ENCODE data around the gene COBL.
A peak's percentile ranks its signal among the peaks of the same experiment; 100 is the strongest.

The COBL gene

DNA sequence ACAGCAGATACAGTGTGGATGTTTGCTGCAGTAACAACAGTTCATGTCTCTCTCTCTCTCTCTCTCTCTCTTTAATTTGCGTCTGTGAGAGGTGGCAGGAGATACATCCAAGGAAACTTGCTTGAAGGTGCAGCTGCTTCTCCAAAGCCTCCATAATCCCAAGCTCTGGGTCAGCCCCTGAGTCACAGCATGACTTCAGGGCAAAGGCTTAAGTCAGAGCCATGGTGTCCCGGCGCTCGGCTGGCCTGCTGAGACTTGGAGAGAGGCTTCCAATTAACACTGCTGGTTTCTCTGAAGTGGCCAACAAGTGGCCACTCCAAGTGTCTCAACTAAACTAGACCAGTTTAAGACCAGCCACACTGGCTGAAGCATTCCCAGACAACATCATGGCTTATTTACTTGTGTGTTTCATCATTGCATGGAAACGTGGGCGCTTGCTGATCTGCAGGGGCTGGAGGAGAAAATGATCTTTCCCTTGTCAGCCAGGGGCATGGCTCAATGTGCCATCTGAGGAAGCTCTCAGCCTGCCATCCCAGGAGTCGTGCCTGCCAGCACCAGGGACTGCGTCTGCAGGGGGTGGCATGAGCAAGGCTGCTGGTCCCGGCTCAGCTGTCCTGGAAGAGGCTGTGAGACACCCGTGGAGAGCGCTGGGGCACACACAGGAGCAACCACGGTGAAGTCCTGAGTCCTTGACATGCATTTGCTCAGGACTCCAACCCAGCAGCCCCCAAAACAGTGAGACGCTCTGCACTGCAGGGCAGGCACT lies 254.2 kb downstream of the COBL start:
- H3K4me3 ChIP-seq (ENCODE audit: low read depth, low read length) = no peak overlapping the region
- no peak for DNase-seq (ENCODE audit: low read depth)
- TF ChIP-seq, protein P1, sequence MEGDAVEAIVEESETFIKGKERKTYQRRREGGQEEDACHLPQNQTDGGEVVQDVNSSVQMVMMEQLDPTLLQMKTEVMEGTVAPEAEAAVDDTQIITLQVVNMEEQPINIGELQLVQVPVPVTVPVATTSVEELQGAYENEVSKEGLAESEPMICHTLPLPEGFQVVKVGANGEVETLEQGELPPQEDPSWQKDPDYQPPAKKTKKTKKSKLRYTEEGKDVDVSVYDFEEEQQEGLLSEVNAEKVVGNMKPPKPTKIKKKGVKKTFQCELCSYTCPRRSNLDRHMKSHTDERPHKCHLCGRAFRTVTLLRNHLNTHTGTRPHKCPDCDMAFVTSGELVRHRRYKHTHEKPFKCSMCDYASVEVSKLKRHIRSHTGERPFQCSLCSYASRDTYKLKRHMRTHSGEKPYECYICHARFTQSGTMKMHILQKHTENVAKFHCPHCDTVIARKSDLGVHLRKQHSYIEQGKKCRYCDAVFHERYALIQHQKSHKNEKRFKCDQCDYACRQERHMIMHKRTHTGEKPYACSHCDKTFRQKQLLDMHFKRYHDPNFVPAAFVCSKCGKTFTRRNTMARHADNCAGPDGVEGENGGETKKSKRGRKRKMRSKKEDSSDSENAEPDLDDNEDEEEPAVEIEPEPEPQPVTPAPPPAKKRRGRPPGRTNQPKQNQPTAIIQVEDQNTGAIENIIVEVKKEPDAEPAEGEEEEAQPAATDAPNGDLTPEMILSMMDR (IDR thresholded peaks at IDR 0.05; ENCODE audit: insufficient read depth, low read depth, low read length, missing control alignments) = no peak

DNA sequence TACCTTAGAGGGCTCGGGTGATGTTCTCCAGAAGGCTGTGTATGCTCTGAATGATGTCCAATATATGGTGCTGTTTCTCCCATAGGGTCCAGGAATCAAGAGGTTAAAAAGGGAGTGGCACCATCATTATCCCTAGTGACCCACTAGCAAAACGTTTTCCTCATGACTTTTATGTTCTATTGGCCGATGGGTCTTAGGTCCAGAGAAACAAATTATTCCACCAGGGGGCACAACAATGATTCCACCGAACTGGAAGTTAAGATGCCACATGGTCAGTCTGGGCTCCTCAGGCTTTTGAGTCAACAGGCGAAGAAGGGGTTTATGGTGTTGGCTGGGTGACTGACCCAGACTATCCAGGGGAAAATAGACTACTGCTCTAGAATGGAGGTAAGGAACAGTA lies 256.1 kb downstream of the COBL start:
- TF ChIP-seq, protein P1 (IDR thresholded peaks at IDR 0.05; ENCODE audit: insufficient read depth, low read depth, low read length, missing control alignments) = no peak
- no peak overlapping the region for H3K4me3 ChIP-seq (ENCODE audit: low read depth, low read length)
- DNase-seq (ENCODE audit: low read depth) = peak; percentile 15

DNA sequence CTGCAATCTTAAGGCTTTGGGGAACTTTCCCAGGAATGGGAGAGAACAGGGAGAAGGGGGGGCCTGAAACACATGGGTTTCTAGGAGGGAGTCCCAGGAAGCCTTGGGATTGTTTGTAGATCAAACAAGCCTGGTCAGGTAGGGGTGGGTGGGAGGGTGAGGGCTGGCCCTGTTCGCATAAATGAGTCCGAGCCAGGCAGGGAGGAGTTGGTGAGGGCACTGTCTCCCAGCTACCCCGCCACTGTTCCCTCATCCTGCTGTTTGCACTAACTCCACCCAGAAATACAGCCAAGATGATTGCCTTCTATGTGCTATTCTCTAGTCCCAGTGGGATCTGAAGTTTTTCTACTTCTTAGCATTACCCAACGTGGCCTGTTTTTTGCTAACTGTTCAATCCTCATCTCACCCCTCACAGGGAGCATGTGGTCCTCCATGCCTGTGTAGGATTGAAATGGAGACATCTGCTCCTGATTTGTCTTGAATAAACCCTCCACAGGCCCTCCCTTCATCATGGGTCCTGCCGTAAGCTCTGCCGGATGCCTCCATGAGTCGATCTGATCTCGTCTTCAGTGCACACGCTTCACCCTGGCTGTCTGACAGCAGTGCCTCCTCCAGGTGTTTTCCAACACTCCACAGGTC lies 257.0 kb downstream of the COBL start:
- H3K4me3 ChIP-seq (ENCODE audit: low read depth, low read length) = no peak overlapping the region
- no peak for DNase-seq (ENCODE audit: low read depth)
- TF ChIP-seq, protein P1 (IDR thresholded peaks at IDR 0.05; ENCODE audit: insufficient read depth, low read depth, low read length, missing control alignments) = no peak

DNA sequence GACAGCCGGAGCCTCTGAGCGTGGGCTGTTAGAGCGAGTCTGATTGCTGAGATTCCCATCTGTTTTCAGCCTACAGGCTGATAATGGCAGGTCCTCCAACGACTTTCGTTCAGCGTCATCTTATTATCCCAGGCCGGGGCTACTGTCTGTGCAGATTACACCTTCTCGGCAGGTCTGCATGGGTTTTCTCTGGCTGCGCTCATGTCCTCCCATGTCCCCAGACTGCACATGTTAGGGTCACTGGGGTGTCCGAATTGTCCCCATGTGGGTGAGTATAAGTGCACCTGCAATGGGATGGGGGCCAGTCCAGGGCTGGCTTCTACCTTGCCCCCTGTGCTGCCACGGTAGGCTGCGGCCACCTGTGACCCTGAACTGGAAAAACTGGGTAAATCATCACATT lies 257.8 kb downstream of the COBL start:
- DNase-seq (ENCODE audit: low read depth) = no peak
- TF ChIP-seq, protein P1 (IDR thresholded peaks at IDR 0.05; ENCODE audit: insufficient read depth, low read depth, low read length, missing control alignments) = no peak

DNA sequence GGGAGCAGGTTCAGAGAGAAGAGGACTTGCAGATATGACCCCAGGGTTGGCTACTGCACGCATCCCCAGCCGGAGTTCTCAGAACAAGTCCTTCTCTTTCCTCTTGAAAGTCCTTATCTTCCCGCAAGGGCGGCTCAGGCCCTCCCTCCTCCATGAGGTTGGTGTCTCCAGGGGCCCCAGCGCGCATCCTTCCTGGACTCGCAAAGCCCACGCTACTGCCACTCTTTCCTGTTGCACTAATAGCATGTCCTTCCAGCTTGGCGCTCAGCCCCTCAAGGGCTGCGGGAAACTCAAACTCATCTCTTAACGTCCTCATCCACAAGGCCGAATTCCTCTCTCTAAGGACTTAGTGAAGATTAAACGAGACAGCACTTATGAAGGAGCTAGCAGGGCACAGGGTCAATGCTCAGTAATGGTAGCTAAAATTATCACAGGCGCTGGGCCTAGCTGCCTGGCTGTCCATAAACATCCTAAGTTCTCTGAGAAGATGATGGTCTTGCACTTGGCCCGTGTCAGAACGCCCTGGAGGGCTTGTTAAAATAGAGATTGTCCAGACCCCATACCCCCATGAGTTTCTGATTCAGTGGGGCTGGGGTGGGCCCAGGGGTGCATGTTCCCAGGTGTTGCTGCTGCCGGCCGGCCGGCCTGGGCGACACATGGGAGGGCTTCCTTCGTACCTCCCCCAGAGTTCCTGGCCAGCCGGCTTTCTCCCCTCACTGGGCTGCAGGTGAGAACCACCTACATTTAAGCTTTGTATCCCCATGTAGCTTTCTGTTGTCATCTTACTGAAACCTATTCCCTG lies 261.4 kb downstream of the COBL start:
- TF ChIP-seq, protein P1 (IDR thresholded peaks at IDR 0.05; ENCODE audit: insufficient read depth, low read depth, low read length, missing control alignments) = no peak
- DNase-seq (ENCODE audit: low read depth) = no peak
- H3K4me3 ChIP-seq (ENCODE audit: low read depth, low read length) = no peak overlapping the region

More for the DNA sequence above, 257.8 kb downstream of the COBL start:
- H3K4me3 ChIP-seq (ENCODE audit: low read depth, low read length) = no peak overlapping the region

DNA sequence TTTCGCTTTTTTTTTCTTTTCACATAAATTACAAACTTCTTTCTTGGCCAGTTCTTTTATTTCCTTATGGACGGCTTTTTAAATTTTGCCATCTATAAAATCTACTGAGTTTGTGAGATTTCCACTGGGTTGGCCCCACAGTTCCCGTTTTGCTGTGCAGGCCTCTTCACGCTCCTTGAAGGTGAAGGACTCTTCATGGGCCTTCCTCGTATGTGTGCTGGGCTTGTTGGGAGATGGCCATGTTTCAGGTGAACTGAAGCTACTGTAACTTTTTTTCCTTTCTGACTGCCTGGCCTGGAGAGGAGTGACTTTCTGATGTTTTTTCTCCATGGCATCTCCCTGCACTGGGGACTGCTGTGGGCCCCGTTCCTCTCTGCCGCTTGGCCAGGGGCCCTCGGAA lies 262.4 kb downstream of the COBL start:
- no peak overlapping the region for H3K4me3 ChIP-seq (ENCODE audit: low read depth, low read length)
- TF ChIP-seq, protein P1 (IDR thresholded peaks at IDR 0.05; ENCODE audit: insufficient read depth, low read depth, low read length, missing control alignments) = no peak
- DNase-seq (ENCODE audit: low read depth) = no peak
